Transverse colon (tissue), 3 donors: Measurements from ENCODE around the gene SEC14L1.

Experiments
- CTCF ChIP-seq, 5 experiments: fragments of 200-600 bp in 3 of 5; fragments of 450-650 bp in 2 of 5; sonication (generic) in 3 of 5; IDR thresholded peaks; 1 replicate in 2 of 5; 2 replicates in 3 of 5; pipeline ENCODE4 v1.5.1; 2016 to 2017; ENCODE audit warnings: antibody characterized with exemption in 5 of 5, inconsistent platforms in 3 of 5, mild to moderate bottlenecking in 2 of 5, moderate library complexity in 1 of 5
- EP300 ChIP-seq: sonication (generic); formaldehyde crosslinking; IDR thresholded peaks from one replicate; pipeline ENCODE4 v1.6.1; 2017; ENCODE audit warnings: antibody characterized with exemption, low read depth
- POLR2A ChIP-seq: fragments of 450-650 bp; IDR thresholded peaks from one replicate; pipeline ENCODE4 v1.6.1; 2016; ENCODE audit warnings: antibody characterized with exemption, mild to moderate bottlenecking, moderate library complexity

- TF ChIP-seq CTCF (IDR thresholded peaks at IDR 0.05): no peak
- TF ChIP-seq EP300: no peak
- TF ChIP-seq POLR2A: no peak
These were observed 36.4 kb downstream of the SEC14L1 start for GRCh38 chr17:77177002-77177741.
